ENCODE data around the gene RRP9.

- no peak for TF ChIP-seq CTCF (IDR thresholded peaks at IDR 0.05; ENCODE audit: poor library complexity, severe bottlenecking)
- no peak for TF ChIP-seq TAF1 (IDR thresholded peaks at IDR 0.05; ENCODE audit: low read depth)
- TF ChIP-seq EP300 (conservative IDR thresholded peaks at IDR 0.05; ENCODE audit: poor library complexity, severe bottlenecking), result no peak
- TF ChIP-seq POLR2AphosphoS5 (IDR thresholded peaks at IDR 0.05), result no peak
- TF ChIP-seq SMC3 (conservative IDR thresholded peaks at IDR 0.05; ENCODE audit: poor library complexity), result no peak
- no peak for TF ChIP-seq EZH2 (IDR thresholded peaks at IDR 0.05; ENCODE audit: borderline replicate concordance, insufficient read depth, low read length, poor library complexity, severe bottlenecking)
- TF ChIP-seq RAD21 (conservative IDR thresholded peaks at IDR 0.05), result no peak
- no peak for TF ChIP-seq REST (IDR thresholded peaks at IDR 0.05; ENCODE audit: borderline replicate concordance)
Measured at GRCh38 chr3:51929420-51930003, 12.2 kb downstream of the RRP9 start.
